ENCODE measurements around the gene KDM1B. TPM values are rescaled to one million over a fixed set of nuclear protein-coding genes. Genes with fewer than 3 reads are reported as not detected.
"Not testable (repeated sequence)": the region's sequence is repeated elsewhere in the genome, so short reads cannot be mapped to it uniquely, and the experiment has no call there.

The KDM1B gene
- total RNA-seq, 2 experiments from 2014 or later, result 17.5 to 18.5 TPM

GRCh38 chr6:18132346-18132745 is 22.9 kb upstream of the KDM1B start:
- ChIA-PET POLR2A (no interaction called here), CTCF (no interaction called here)
- intact Hi-C loops (cut with micrococcal nuclease), result no loop called here
- Mint-ChIP-seq H3K27ac (no peak overlapping the region), H3K36me3 (peaks cover 21% of the 10 kb centered on the region), H3K27me3 (no peaks in the 10 kb centered on the region), H3K4me1 (ENCODE audit: low read depth) (peaks cover 9% of the 10 kb centered on the region), H3K9me3 (no peaks in the 10 kb centered on the region), H3K4me3 (no peak overlapping the region)
- no peak for DNase-seq

- DNase-seq, result no peak
- H3K4me1 Mint-ChIP-seq (ENCODE audit: low read depth), result peaks cover 9% of the 10 kb centered on the region
- no peaks in the 10 kb centered on the region for H3K27me3 Mint-ChIP-seq
- H3K36me3 Mint-ChIP-seq, result peaks cover 33% of the 10 kb centered on the region
- ChIA-PET CTCF (no interaction called here), POLR2A (no interaction called here)
- no peak overlapping the region for H3K4me3 Mint-ChIP-seq
- no peaks in the 10 kb centered on the region for H3K9me3 Mint-ChIP-seq
- intact Hi-C loops (cut with micrococcal nuclease), result no loop called here
- no peak overlapping the region for H3K27ac Mint-ChIP-seq
Observed at GRCh38 chr6:18135171-18135570, 20.1 kb upstream of the KDM1B start.

- no peak overlapping the region for H3K27ac Mint-ChIP-seq
- H3K4me3 Mint-ChIP-seq, result no peak overlapping the region
- CTCF ChIA-PET, result no interaction called here
- H3K36me3 Mint-ChIP-seq, result peaks cover 39% of the 10 kb centered on the region
- no peak for DNase-seq
- H3K9me3 Mint-ChIP-seq, result no peaks in the 10 kb centered on the region
- POLR2A ChIA-PET, result no interaction called here
- H3K4me1 Mint-ChIP-seq (ENCODE audit: low read depth), result peaks cover 9% of the 10 kb centered on the region
- intact Hi-C loops (cut with micrococcal nuclease), result no loop called here
- no peaks in the 10 kb centered on the region for H3K27me3 Mint-ChIP-seq
Observed at GRCh38 chr6:18136260-18136659, 19.0 kb upstream of the KDM1B start.

GRCh38 chr6:18138906-18139305 is 16.3 kb upstream of the KDM1B start:
- peaks cover 9% of the 10 kb centered on the region for H3K4me1 Mint-ChIP-seq (ENCODE audit: low read depth)
- intact Hi-C loops (cut with micrococcal nuclease), result no loop called here
- peaks cover 41% of the 10 kb centered on the region for H3K36me3 Mint-ChIP-seq
- no peak overlapping the region for H3K4me3 Mint-ChIP-seq
- H3K9me3 Mint-ChIP-seq, result no peaks in the 10 kb centered on the region
- H3K27me3 Mint-ChIP-seq, result no peaks in the 10 kb centered on the region
- H3K27ac Mint-ChIP-seq, result no peak overlapping the region
- ChIA-PET POLR2A (no interaction called here), CTCF (no interaction called here)
- no peak for DNase-seq

GRCh38 chr6:18139935-18140621 is 15.1 kb upstream of the KDM1B start:
- Mint-ChIP-seq H3K9me3 (no peaks in the 10 kb centered on the region), H3K4me3 (no peak overlapping the region), H3K36me3 (peaks cover 36% of the 10 kb centered on the region), H3K27ac (no peak overlapping the region), H3K27me3 (no peaks in the 10 kb centered on the region), H3K4me1 (ENCODE audit: low read depth) (peaks cover 2% of the 10 kb centered on the region)
- ChIA-PET CTCF (no interaction called here), POLR2A (no interaction called here)
- DNase-seq, result no peak
- intact Hi-C loops (cut with micrococcal nuclease), result no loop called here

GRCh38 chr6:18141805-18142590 is 13.2 kb upstream of the KDM1B start:
- no peaks in the 10 kb centered on the region for H3K27me3 Mint-ChIP-seq
- CTCF ChIA-PET, result interaction anchor here (1.1 kb wide), 1 partner anchor 9 kb away, joined by 3 read pairs; no protein-coding TSS in a partner anchor
- POLR2A ChIA-PET, result no interaction called here
- H3K27ac Mint-ChIP-seq, result no peak overlapping the region
- H3K4me1 Mint-ChIP-seq (ENCODE audit: low read depth), result peaks cover 2% of the 10 kb centered on the region
- no peak for DNase-seq
- intact Hi-C loops (cut with micrococcal nuclease), result no loop called here
- H3K36me3 Mint-ChIP-seq, result peaks cover 33% of the 10 kb centered on the region
- no peak overlapping the region for H3K4me3 Mint-ChIP-seq
- no peaks in the 10 kb centered on the region for H3K9me3 Mint-ChIP-seq

DNA sequence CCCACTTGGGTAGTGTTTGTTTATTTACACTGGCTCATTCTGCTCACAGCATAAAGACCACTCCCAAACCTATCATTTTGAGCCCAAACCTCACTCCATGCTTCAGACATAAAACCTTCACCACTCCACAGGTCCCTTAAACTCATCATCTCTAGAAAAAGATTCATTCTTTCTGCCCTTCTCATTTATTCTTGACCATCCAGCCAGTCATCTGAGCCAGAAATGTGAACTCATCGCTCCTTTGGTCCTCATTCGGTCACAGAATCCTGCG is 12.7 kb upstream of the KDM1B start:
- no peaks in the 10 kb centered on the region for H3K9me3 Mint-ChIP-seq
- no peak overlapping the region for H3K27ac Mint-ChIP-seq
- peaks cover 32% of the 10 kb centered on the region for H3K36me3 Mint-ChIP-seq
- intact Hi-C loops (cut with micrococcal nuclease), result no loop called here
- H3K4me3 Mint-ChIP-seq, result no peak overlapping the region
- CTCF ChIA-PET, result interaction anchor here (1.1 kb wide), 1 partner anchor 10 kb away, joined by 3 read pairs; no protein-coding TSS in a partner anchor
- H3K4me1 Mint-ChIP-seq (ENCODE audit: low read depth), result peaks cover 7% of the 10 kb centered on the region
- DNase-seq, result no peak
- H3K27me3 Mint-ChIP-seq, result no peaks in the 10 kb centered on the region
- POLR2A ChIA-PET, result no interaction called here

- intact Hi-C loops (cut with micrococcal nuclease), result no loop called here
- peaks cover 23% of the 10 kb centered on the region for H3K36me3 Mint-ChIP-seq
- H3K4me3 Mint-ChIP-seq, result no peak overlapping the region
- no peaks in the 10 kb centered on the region for H3K9me3 Mint-ChIP-seq
- peak; percentile 13 for DNase-seq
- CTCF ChIA-PET, result interaction anchor here (0.8 kb wide), 1 partner anchor 367 kb away, joined by 3 read pairs; no protein-coding TSS in a partner anchor
- POLR2A ChIA-PET, result interaction anchor here (0.8 kb wide), 1 partner anchor 9 kb away, joined by 3 read pairs; no protein-coding TSS in a partner anchor
- H3K27me3 Mint-ChIP-seq, result no peaks in the 10 kb centered on the region
- no peak overlapping the region for H3K27ac Mint-ChIP-seq
- H3K4me1 Mint-ChIP-seq (ENCODE audit: low read depth), result peaks cover 10% of the 10 kb centered on the region
Observed at GRCh38 chr6:18147160-18147559, 8.1 kb upstream of the KDM1B start.

- Mint-ChIP-seq H3K27ac (no peak overlapping the region), H3K36me3 (peaks cover 18% of the 10 kb centered on the region), H3K4me3 (no peak overlapping the region), H3K27me3 (no peaks in the 10 kb centered on the region), H3K4me1 (ENCODE audit: low read depth) (peaks cover 13% of the 10 kb centered on the region), H3K9me3 (no peaks in the 10 kb centered on the region)
- ChIA-PET CTCF (interaction anchor here (0.8 kb wide), 1 partner anchor 367 kb away, joined by 3 read pairs; no protein-coding TSS in a partner anchor), POLR2A (interaction anchor here (0.8 kb wide), 1 partner anchor 9 kb away, joined by 3 read pairs; no protein-coding TSS in a partner anchor)
- intact Hi-C loops (cut with micrococcal nuclease), result no loop called here
- no peak for DNase-seq
Observed at GRCh38 chr6:18147616-18148015, 7.6 kb upstream of the KDM1B start.

GRCh38 chr6:18148304-18149025 is 6.8 kb upstream of the KDM1B start:
- POLR2A ChIA-PET, result no interaction called here
- Mint-ChIP-seq H3K4me1 (ENCODE audit: low read depth) (peaks cover 21% of the 10 kb centered on the region), H3K27ac (no peak overlapping the region), H3K36me3 (peaks cover 16% of the 10 kb centered on the region), H3K4me3 (no peak overlapping the region), H3K9me3 (no peaks in the 10 kb centered on the region), H3K27me3 (no peaks in the 10 kb centered on the region)
- CTCF ChIA-PET, result no interaction called here
- intact Hi-C loops (cut with micrococcal nuclease), result no loop called here
- DNase-seq, result peak; percentile 19

GRCh38 chr6:18151391-18151790 is 3.8 kb upstream of the KDM1B start:
- CTCF ChIA-PET, POLR2A ChIA-PET, H3K9me3 Mint-ChIP-seq, H3K4me3 Mint-ChIP-seq, DNase-seq, H3K27me3 Mint-ChIP-seq, H3K27ac Mint-ChIP-seq: not testable (repeated sequence)
- intact Hi-C loops (cut with micrococcal nuclease), result loop anchor here (10.0 kb wide), 2 partner anchors 253 to 363 kb away; no protein-coding TSS in a partner anchor
- Mint-ChIP-seq H3K36me3 (peaks cover 16% of the 10 kb centered on the region), H3K4me1 (ENCODE audit: low read depth) (peaks cover 32% of the 10 kb centered on the region)

DNA sequence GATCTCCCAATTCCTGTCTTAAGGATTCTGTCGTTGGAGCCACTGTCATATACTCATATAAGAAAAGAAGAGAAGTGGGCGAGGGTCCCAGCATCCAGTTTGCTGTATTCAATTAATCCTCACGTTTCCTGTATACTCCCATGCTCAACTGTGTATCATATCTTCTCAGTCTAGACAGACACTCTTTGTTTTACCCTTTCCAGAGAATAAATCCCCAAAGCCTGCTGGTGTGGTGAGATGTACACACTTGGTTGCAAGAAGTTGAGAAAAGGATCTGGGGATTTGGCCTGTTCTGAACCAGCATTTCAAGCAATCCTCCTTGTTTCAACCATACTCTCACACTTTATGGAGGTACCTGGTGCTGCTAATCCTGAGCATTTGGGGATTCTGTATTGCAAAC is 3.4 kb upstream of the KDM1B start:
- peaks cover 16% of the 10 kb centered on the region for H3K36me3 Mint-ChIP-seq
- H3K4me1 Mint-ChIP-seq (ENCODE audit: low read depth), result peaks cover 34% of the 10 kb centered on the region
- ChIA-PET CTCF (no interaction called here), POLR2A (no interaction called here)
- no peaks in the 10 kb centered on the region for H3K27me3 Mint-ChIP-seq
- intact Hi-C loops (cut with micrococcal nuclease), result loop anchor here (10.0 kb wide), 2 partner anchors 253 to 363 kb away; no protein-coding TSS in a partner anchor
- no peak overlapping the region for H3K4me3 Mint-ChIP-seq
- no peaks in the 10 kb centered on the region for H3K9me3 Mint-ChIP-seq
- H3K27ac Mint-ChIP-seq, result no peak overlapping the region
- no peak for DNase-seq
